KMS-11 (cell line): Measurements from ENCODE around the gene XRRA1.

Experiments used
- H2AFZ ChIP-seq: fragments of 200-600 bp; sonication (generic); 2 replicates; pipeline ENCODE4 v1.6.1; 2016; ENCODE audit warnings: antibody characterized with exemption, mixed run types, low read depth
- H3K27ac ChIP-seq: fragments of 200-600 bp; sonication (generic); 2 replicates; pipeline ENCODE4 v1.6.1; 2016; ENCODE audit warnings: mild to moderate bottlenecking, mixed run types
- H3K27me3 ChIP-seq: fragments of 200-600 bp; sonication (generic); 2 replicates; pipeline ENCODE4 v1.6.1; 2017; ENCODE audit warnings: mild to moderate bottlenecking, low read depth, mixed run types, moderate library complexity; ENCODE audit not compliant: insufficient read depth
- H3K36me3 ChIP-seq: fragments of 200-600 bp; sonication (generic); 2 replicates; pipeline ENCODE4 v1.6.1; 2017; ENCODE audit warnings: mild to moderate bottlenecking, mixed run types; ENCODE audit not compliant: insufficient read depth
- H3K4me1 ChIP-seq: fragments of 200-600 bp; sonication (generic); 2 replicates; pipeline ENCODE4 v1.6.1; 2016; ENCODE audit warnings: mild to moderate bottlenecking, low read depth, mixed run types; ENCODE audit not compliant: poor library complexity, severe bottlenecking
- H3K4me2 ChIP-seq: fragments of 200-600 bp; sonication (generic); 2 replicates; pipeline ENCODE4 v1.7.0; 2016; ENCODE audit warnings: mild to moderate bottlenecking, mixed run types
- H3K4me3 ChIP-seq: fragments of 200-600 bp; sonication (generic); IDR thresholded peaks from 2 replicates; pipeline ENCODE4 v1.6.1; 2017; ENCODE audit warnings: low read depth, low read length, mixed read lengths; ENCODE audit not compliant: insufficient read depth
- H3K79me2 ChIP-seq: fragments of 200-600 bp; sonication (generic); 2 replicates; pipeline ENCODE4 v1.6.1; 2016; ENCODE audit warnings: low read depth, mixed run types; ENCODE audit not compliant: insufficient read depth
- H3K9ac ChIP-seq: fragments of 200-600 bp; sonication (generic); 2 replicates; pipeline ENCODE4 v1.6.1; 2016; ENCODE audit warnings: mild to moderate bottlenecking, mixed run types
- H4K20me1 ChIP-seq: fragments of 200-600 bp; sonication (generic); 2 replicates; pipeline ENCODE4 v1.6.1; 2016; ENCODE audit warnings: mild to moderate bottlenecking, mixed run types; ENCODE audit not compliant: insufficient read depth
- TF ChIP-seq, protein P1 (sequence below): fragments of 200-600 bp; sonication (generic); conservative IDR thresholded peaks from 2 replicates; pipeline ENCODE4 v1.6.1; 2017; ENCODE audit warnings: low read depth, mild to moderate bottlenecking, antibody characterized with exemption, low read length, moderate library complexity, mixed read lengths

XRRA1 gene

DNA sequence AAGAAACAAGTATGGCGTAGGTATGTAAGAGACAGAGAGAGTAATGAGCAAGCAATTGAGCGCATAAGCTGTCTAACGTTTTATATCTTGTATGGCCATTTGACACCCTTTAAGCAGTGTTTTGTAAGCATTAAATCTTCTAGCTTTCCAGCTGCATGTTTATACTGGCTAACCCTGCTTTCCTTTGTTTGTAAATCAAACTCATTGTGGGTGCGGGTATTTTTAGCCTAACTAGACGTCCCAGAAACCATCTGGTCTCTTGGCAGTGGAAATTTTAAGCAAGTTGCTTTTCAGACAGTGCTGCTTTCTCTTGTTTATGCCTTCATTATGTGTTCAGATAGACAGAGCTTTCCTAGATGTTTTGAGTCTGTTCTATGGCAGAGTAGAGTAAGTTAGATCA, 126.7 kb downstream of the XRRA1 start:
- Histone ChIP-seq H3K4me3 (no peak overlapping the region), H3K4me2 (no peak overlapping the region), H3K27ac (no peak overlapping the region), H3K79me2 (no peaks in the 10 kb centered on the region), H3K4me1 (no peaks in the 10 kb centered on the region), H3K36me3 (peaks cover 7% of the 10 kb centered on the region; the same call in 1 of the 2 replicates), H3K9ac (no peak overlapping the region), H3K27me3 (no peaks in the 10 kb centered on the region), H4K20me1 (no peaks in the 10 kb centered on the region), H2AFZ (no peak overlapping the region)
- TF ChIP-seq, protein P1, sequence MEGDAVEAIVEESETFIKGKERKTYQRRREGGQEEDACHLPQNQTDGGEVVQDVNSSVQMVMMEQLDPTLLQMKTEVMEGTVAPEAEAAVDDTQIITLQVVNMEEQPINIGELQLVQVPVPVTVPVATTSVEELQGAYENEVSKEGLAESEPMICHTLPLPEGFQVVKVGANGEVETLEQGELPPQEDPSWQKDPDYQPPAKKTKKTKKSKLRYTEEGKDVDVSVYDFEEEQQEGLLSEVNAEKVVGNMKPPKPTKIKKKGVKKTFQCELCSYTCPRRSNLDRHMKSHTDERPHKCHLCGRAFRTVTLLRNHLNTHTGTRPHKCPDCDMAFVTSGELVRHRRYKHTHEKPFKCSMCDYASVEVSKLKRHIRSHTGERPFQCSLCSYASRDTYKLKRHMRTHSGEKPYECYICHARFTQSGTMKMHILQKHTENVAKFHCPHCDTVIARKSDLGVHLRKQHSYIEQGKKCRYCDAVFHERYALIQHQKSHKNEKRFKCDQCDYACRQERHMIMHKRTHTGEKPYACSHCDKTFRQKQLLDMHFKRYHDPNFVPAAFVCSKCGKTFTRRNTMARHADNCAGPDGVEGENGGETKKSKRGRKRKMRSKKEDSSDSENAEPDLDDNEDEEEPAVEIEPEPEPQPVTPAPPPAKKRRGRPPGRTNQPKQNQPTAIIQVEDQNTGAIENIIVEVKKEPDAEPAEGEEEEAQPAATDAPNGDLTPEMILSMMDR = no peak

DNA sequence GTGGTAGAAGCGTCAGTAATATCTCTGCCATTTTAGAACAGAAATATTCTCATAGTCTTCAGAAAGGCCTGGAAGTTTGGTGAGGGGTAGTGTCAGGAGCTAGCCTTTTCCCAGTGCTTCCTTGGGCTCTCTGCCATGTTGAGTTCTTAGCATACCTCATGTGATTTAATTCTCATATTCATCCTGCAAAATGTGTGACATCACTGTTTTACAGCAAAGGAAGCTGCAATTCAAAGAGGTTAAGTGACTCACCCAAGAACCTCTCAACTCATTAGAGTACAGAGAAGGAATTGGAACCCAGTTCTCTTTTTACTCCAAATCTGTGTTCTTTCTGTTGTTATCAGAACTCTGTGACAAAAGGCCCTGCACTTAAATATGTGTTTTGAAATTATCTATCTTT, 128.1 kb downstream of the XRRA1 start:
- Histone ChIP-seq H3K9ac (no peak overlapping the region), H3K4me2 (no peak overlapping the region), H3K4me1 (no peaks in the 10 kb centered on the region), H3K79me2 (no peaks in the 10 kb centered on the region), H3K27ac (no peak overlapping the region), H3K4me3 (no peak overlapping the region), H3K36me3 (peaks cover 7% of the 10 kb centered on the region; the same call in 1 of the 2 replicates), H3K27me3 (no peaks in the 10 kb centered on the region), H4K20me1 (no peaks in the 10 kb centered on the region), H2AFZ (no peak overlapping the region)
- TF ChIP-seq, protein P1 = no peak

DNA sequence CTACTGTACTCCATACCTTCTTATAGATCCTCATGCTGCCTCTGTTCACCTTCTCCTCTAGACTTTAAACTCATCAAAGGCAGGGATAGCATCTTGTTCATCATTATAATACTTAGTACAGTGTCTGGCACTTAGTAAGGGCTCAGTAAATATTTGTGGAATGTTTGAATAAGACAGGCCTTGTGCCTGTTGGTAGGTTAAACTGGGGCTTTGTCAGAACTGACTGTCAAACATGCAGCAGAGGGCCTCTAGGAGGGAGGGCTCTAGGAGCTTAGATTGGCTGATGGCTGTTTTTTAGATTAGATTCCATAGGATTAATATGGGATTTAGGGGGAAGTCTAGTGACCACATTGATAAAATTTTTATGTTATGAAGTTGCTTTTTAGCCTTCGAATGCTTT, 129.5 kb downstream of the XRRA1 start:
- Histone ChIP-seq H3K9ac (no peak overlapping the region), H2AFZ (no peak overlapping the region), H3K79me2 (no peaks in the 10 kb centered on the region), H3K27me3 (no peaks in the 10 kb centered on the region), H3K27ac (no peak overlapping the region), H3K4me2 (no peak overlapping the region), H3K36me3 (peaks cover 7% of the 10 kb centered on the region; the same call in 1 of the 2 replicates), H3K4me1 (no peaks in the 10 kb centered on the region), H3K4me3 (no peak overlapping the region), H4K20me1 (no peaks in the 10 kb centered on the region)
- TF ChIP-seq, protein P1 = no peak

DNA sequence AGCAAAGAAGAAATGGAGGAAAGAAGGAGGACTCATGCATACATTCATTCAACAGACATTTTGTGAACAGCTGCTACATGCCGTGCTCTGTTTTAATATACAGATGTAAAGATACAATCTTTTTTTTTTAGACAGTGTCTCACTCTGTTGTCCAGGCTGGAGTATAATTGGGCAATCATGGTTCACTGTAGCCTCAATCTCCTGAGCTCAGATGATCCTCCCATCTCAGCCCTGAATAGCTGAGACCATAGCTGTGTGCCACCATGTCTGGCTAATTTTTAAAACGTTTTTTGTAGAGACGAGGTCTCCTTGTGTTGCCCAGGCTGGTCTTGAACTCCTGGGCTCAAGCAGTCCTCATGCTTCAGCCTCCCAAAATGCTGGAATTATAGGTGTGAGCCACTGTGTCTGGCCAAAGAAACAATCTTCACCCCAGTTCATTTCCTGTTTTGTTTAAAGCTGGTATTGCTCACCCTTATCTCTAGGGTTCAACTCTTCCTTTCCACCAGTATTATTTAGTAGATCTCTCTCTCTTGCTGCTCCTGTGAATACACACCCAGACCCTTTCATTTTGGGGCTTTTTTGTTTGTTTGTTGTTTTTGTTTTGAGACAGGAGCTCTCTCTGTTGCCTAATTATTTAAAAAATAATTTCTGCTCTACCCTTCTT, 130.5 kb downstream of the XRRA1 start:
- Histone ChIP-seq H2AFZ (no peak overlapping the region), H3K79me2 (no peaks in the 10 kb centered on the region), H3K4me1 (no peaks in the 10 kb centered on the region), H3K4me2 (no peak overlapping the region), H3K4me3 (no peak overlapping the region), H3K9ac (no peak overlapping the region), H3K36me3 (peaks cover 7% of the 10 kb centered on the region; the same call in 1 of the 2 replicates), H4K20me1 (no peaks in the 10 kb centered on the region), H3K27ac (no peak overlapping the region), H3K27me3 (no peaks in the 10 kb centered on the region)
- TF ChIP-seq, protein P1 = no peak
